Stimulated activated CD8-positive, alpha-beta memory T cell treated with anti-CD3 and anti-CD28 coated beads, Interleukin-15, amount 100 ng/mL, for 4 hours (primary cell): Measurements from ENCODE around the gene PCDHA7.
"Not testable (repeated sequence)": the region's sequence is repeated elsewhere in the genome, so short reads cannot be mapped to it uniquely, and the experiment has no call there.

Experiments used
- DNase-seq, 2 donors: peaks; one replicate each; pipeline ENCODE4 v3.0.0-alpha.2; 2020; ENCODE audit warnings: low read depth in 2 of 2

Gene PCDHA7, protein sequence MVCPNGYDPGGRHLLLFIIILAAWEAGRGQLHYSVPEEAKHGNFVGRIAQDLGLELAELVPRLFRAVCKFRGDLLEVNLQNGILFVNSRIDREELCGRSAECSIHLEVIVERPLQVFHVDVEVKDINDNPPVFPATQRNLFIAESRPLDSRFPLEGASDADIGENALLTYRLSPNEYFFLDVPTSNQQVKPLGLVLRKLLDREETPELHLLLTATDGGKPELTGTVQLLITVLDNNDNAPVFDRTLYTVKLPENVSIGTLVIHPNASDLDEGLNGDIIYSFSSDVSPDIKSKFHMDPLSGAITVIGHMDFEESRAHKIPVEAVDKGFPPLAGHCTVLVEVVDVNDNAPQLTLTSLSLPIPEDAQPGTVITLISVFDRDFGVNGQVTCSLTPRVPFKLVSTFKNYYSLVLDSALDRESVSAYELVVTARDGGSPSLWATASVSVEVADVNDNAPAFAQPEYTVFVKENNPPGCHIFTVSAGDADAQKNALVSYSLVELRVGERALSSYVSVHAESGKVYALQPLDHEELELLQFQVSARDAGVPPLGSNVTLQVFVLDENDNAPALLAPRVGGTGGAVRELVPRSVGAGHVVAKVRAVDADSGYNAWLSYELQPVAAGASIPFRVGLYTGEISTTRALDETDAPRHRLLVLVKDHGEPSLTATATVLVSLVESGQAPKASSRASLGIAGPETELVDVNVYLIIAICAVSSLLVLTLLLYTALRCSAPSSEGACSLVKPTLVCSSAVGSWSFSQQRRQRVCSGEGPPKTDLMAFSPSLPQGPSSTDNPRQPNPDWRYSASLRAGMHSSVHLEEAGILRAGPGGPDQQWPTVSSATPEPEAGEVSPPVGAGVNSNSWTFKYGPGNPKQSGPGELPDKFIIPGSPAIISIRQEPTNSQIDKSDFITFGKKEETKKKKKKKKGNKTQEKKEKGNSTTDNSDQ

GRCh38 chr5:140833993-140834392 is at the start of gene PCDHA7:
Gene PCDHA7 (plus strand): TSS chr5:140834269. CDS start chr5:140834384, 115 bp downstream.
- no peak for DNase-seq

DNA sequence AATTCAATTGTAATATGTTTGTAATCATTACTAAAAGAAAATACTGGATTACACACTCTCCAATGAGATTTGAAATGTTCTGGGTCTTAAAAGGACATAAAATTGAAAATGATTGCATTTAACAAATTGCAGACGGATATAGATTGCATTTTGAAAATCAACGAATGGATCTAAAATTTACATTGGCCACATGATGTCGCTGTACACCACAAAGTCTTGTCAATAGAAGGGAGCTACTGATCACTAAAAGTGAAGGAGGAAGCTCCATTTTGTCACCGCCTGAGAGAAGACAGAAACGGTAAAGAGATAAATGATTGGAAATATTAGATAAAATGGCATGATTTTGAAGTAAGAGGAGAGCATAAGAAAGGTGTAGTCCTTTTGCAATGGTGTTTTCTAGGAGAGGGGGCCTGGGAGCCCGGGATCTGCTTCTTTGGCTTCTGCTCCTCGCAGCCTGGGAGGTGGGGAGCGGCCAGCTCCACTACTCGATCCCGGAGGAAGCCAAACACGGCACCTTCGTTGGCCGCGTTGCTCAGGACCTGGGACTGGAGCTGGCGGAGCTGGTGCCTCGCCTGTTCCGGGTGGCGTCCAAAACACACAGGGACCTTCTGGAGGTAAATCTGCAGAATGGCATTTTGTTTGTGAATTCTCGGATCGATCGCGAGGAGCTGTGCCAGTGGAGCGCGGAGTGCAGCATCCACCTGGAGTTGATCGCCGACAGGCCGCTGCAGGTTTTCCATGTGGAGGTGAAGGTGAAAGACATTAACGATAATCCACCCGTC is 48.0 kb upstream of the PCDHA7 start, which contains the start of gene PCDHA1:
PCDHA1 (plus strand) TSS at position 236 of the 782 bp plus-strand sequence.
- DNase-seq, result no peak

GRCh38 chr5:140787422-140787821 is 46.6 kb upstream of the PCDHA7 start:
- not testable (repeated sequence) for DNase-seq

DNA sequence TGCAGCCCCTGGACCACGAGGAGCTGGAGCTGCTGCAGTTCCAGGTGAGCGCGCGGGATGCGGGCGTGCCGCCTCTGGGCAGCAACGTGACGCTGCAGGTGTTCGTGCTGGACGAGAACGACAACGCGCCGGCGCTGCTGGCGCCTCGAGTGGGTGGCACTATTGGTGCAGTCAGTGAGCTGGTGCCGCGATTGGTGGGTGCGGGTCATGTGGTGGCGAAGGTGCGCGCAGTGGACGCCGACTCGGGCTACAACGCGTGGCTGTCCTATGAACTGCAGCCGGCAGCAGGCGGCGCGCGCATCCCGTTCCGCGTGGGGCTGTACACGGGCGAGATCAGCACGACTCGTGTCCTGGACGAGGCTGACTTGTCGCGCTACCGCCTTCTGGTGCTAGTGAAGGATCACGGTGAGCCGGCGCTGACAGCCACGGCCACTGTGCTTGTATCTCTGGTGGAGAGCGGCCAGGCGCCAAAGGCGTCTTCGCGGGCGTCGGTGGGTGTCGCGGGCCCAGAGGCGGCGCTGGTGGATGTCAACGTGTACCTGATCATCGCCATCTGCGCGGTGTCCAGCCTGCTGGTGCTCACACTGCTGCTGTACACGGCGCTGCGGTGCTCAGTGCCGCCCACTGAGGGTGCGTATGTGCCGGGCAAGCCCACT is 46.1 kb upstream of the PCDHA7 start:
- not testable (repeated sequence) for DNase-seq

- DNase-seq, result no peak
Observed at GRCh38 chr5:140791089-140791488, 43.0 kb upstream of the PCDHA7 start.

GRCh38 chr5:140794595-140795258 is 39.3 kb upstream of the PCDHA7 start, which contains the start of gene PCDHA2:
Gene PCDHA2 (plus strand): TSS chr5:140794852.
- no peak for DNase-seq

DNA sequence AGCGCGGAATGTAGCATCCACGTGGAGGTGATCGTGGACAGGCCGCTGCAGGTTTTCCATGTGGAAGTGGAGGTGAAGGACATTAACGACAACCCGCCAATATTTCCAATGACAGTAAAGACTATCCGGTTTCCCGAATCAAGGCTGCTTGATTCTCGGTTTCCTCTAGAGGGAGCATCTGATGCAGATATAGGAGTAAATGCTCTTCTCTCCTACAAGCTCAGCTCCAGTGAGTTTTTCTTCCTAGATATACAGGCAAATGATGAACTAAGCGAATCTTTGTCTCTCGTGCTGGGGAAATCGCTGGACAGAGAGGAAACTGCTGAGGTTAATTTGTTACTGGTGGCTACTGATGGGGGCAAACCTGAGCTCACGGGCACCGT is 38.8 kb upstream of the PCDHA7 start:
- DNase-seq, result no peak

GRCh38 chr5:140796072-140796717 is 37.9 kb upstream of the PCDHA7 start:
- DNase-seq, result not testable (repeated sequence)

DNA sequence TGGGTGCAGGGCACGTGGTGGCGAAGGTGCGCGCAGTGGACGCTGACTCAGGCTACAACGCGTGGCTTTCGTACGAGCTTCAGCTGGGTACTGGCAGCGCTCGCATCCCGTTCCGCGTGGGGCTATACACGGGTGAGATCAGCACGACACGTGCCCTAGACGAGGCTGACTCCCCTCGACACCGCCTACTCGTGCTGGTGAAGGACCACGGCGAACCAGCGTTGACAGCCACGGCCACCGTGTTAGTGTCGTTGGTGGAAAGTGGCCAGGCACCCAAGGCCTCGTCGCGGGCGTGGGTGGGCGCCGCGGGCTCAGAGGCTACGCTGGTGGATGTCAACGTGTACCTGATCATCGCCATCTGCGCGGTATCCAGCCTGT is 37.4 kb upstream of the PCDHA7 start:
- no peak for DNase-seq

DNA sequence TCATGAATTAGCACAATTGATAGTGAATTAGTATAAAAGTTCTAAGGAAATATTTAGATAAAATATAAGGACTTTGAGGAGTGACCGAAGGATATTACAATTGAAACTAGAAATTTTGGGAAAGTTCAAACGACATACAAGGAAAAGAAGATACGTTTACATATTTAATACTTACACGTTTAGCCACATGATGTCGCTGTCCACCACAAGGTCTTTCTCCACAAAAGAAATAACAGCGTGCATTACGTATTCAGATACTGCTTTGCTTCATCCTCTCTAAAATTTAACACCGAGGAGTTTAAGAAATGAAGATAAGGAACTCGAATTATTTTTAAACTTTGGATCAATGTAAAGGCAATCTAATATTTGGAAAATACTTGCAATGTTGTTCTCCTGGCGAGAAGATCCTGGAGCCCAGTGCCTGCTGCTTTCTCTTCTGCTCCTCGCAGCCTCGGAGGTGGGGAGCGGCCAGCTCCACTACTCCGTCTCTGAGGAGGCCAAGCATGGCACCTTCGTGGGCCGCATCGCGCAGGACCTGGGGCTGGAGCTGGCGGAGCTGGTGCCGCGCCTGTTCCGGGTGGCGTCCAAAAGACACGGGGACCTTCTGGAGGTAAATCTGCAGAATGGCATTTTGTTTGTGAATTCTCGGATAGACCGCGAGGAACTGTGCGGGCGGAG is 33.1 kb upstream of the PCDHA7 start, which contains the start of gene PCDHA3:
PCDHA3 (plus strand) TSS at position 242 of the 678 bp plus-strand sequence.
- no peak for DNase-seq

GRCh38 chr5:140801494-140801841 is 32.6 kb upstream of the PCDHA7 start:
- no peak for DNase-seq

GRCh38 chr5:140802381-140802780 is 31.7 kb upstream of the PCDHA7 start:
- not testable (repeated sequence) for DNase-seq

- DNase-seq, result no peak
Observed at GRCh38 chr5:140802781-140803271, 31.2 kb upstream of the PCDHA7 start.

DNA sequence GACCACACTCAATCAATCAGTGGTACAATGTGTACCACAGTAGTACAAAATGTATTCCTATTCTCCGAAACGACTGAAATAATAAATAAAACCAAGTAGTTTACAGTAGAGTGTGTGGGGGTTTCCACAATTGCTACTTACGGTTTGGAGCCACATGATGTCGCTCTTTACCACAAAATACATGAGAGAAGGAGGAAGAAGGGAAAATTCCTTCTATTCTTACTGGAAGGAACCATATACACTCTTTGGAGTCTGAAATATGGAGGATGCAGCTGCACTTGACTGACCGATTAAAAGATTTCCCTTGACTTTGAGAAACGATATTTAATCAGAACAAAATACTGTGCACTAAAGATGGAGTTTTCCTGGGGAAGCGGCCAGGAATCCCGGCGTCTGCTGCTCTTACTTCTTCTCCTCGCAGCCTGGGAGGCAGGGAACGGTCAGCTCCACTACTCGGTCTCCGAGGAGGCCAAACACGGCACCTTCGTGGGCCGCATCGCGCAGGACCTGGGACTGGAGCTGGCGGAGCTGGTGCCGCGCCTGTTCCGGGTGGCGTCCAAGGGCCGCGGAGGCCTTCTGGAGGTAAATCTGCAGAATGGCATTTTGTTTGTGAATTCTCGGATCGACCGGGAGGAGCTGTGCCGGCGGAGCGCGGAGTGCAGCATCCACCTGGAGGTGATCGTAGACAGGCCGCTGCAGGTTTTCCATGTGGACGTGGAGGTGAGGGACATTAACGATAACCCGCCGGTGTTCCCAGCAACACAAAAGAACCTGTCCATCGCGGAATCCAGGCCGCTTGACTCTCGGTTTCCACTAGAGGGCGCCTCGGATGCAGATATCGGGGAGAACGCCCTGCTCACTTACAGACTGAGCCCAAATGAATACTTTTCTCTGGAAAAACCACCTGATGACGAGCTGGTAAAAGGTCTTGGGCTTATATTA is 27.0 kb upstream of the PCDHA7 start, which contains the start of gene PCDHA4:
PCDHA4 (plus strand) TSS at position 235 of the 942 bp plus-strand sequence.
- no peak for DNase-seq

GRCh38 chr5:140808241-140808888 is 25.7 kb upstream of the PCDHA7 start:
- not testable (repeated sequence) for DNase-seq

DNA sequence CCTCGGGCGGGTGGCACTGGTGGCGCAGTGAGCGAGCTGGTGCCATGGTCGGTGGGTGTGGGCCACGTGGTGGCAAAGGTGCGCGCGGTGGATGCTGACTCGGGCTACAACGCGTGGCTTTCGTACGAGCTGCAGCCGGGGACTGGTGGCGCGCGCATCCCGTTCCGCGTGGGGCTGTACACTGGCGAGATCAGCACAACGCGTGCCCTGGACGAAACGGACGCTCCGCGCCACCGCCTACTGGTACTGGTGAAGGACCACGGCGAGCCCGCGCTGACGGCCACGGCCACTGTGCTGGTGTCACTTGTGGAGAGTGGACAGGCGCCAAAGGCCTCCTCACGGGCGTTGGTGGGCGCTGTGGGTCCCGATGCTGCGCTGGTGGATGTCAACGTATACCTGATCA is 25.2 kb upstream of the PCDHA7 start:
- DNase-seq, result no peak
